Stimulated activated CD4-positive, alpha-beta T cell treated with anti-CD3 and anti-CD28 coated beads, Interleukin-15, amount 100 ng/mL, for 24 hours (primary cell): ENCODE results near the gene PNMA1.
"Not testable (repeated sequence)": the region's sequence is repeated elsewhere in the genome, so short reads cannot be mapped to it uniquely, and the experiment has no call there.

Experiments
- DNase-seq: peaks from one replicate; pipeline ENCODE4 v3.0.0-alpha.2; 2020

PNMA1 gene

GRCh38 chr14:73714656-73715081, 485 bp upstream of the PNMA1 start:
- no peak for DNase-seq

- no peak for DNase-seq
These were observed 880 bp downstream of the PNMA1 start for GRCh38 chr14:73713206-73713802.

GRCh38 chr14:73712540-73713180, 1.5 kb downstream of the PNMA1 start:
- peak; percentile 67 for DNase-seq

- DNase-seq, result no peak
These were observed 2.1 kb downstream of the PNMA1 start for GRCh38 chr14:73712071-73712506.

GRCh38 chr14:73710737-73711136, 3.4 kb downstream of the PNMA1 start:
- no peak for DNase-seq

- DNase-seq, result no peak
These were observed 4.2 kb downstream of the PNMA1 start for GRCh38 chr14:73709904-73710469.

- not testable (repeated sequence) for DNase-seq
These were observed 6.1 kb downstream of the PNMA1 start for GRCh38 chr14:73708076-73708475.

- DNase-seq, result no peak
These were observed 13.9 kb downstream of the PNMA1 start for GRCh38 chr14:73700325-73700724.

- no peak for DNase-seq
These were observed 17.5 kb downstream of the PNMA1 start for GRCh38 chr14:73696466-73697400.

- no peak for DNase-seq
These were observed 18.2 kb downstream of the PNMA1 start for GRCh38 chr14:73695997-73696396.

- no peak for DNase-seq
These were observed 19.1 kb downstream of the PNMA1 start for GRCh38 chr14:73695082-73695481.

GRCh38 chr14:73694083-73694482, 20.1 kb downstream of the PNMA1 start:
- no peak for DNase-seq

GRCh38 chr14:73686901-73687300, 27.3 kb downstream of the PNMA1 start:
- DNase-seq, result no peak

GRCh38 chr14:73685328-73685727, 28.9 kb downstream of the PNMA1 start:
- no peak for DNase-seq

GRCh38 chr14:73684627-73685026, 29.6 kb downstream of the PNMA1 start:
- DNase-seq, result no peak

GRCh38 chr14:73680821-73681220, 33.4 kb downstream of the PNMA1 start:
- DNase-seq, result no peak

GRCh38 chr14:73678698-73679097, 35.5 kb downstream of the PNMA1 start:
- no peak for DNase-seq

- no peak for DNase-seq
These were observed 39.2 kb downstream of the PNMA1 start for GRCh38 chr14:73674986-73675385.

- DNase-seq, result no peak
These were observed 46.3 kb downstream of the PNMA1 start for GRCh38 chr14:73667854-73668253.

GRCh38 chr14:73666583-73666982, 47.6 kb downstream of the PNMA1 start:
- DNase-seq, result no peak

GRCh38 chr14:73665130-73665529, 49.1 kb downstream of the PNMA1 start:
- no peak for DNase-seq

GRCh38 chr14:73663548-73664212, 50.5 kb downstream of the PNMA1 start:
- DNase-seq, result no peak

- DNase-seq, result no peak
These were observed 51.7 kb downstream of the PNMA1 start for GRCh38 chr14:73662487-73662943.
